Fibroblast of the aortic adventitia (primary cell): ENCODE data around the gene SPDYE16. TPM values are rescaled to one million over a fixed set of nuclear protein-coding genes. Genes with fewer than 3 reads are reported as not detected.
A peak's percentile ranks its signal among the peaks of the same experiment; 100 is the strongest.
"Not testable (repeated sequence)": the region's sequence is repeated elsewhere in the genome, so short reads cannot be mapped to it uniquely, and the experiment has no call there.

Experiments
- DNase-seq: peaks from one replicate; pipeline ENCODE4 v3.0.0-alpha.2; 2010; ENCODE audit warnings: low read depth
- H3K4me3 ChIP-seq: 2 replicates; pipeline ENCODE4 v1.5.1; 2011; ENCODE audit warnings: low read depth, mild to moderate bottlenecking, control low read depth, low read length, moderate library complexity
- total RNA-seq: library from RNA; depleted of rRNA; stranded (reverse); fragments of >200 nt; gene quantifications from 2 replicates; pipeline ENCODE4 v1.2.3, GENCODE V29; 2012; ENCODE audit warnings: low replicate concordance

The SPDYE16 gene
- total RNA-seq, result 0.09 and 0.33 TPM in 2 replicates

- H3K4me3 ChIP-seq, DNase-seq: not testable (repeated sequence)
These were observed at the start of gene SPDYE16 for GRCh38 chr7:76543197-76543596. Gene SPDYE16, minus strand, starts transcription at chr7:76543297. Its CDS starts 1,838 bp downstream, at chr7:76541459.

- DNase-seq, H3K4me3 ChIP-seq: not testable (repeated sequence)
These were observed 49.6 kb upstream of the SPDYE16 start for GRCh38 chr7:76592694-76593093.

GRCh38 chr7:76591602-76592304, 48.7 kb upstream of the SPDYE16 start:
- not testable (repeated sequence) for DNase-seq, H3K4me3 ChIP-seq

- not testable (repeated sequence) for DNase-seq, H3K4me3 ChIP-seq
These were observed 47.9 kb upstream of the SPDYE16 start for GRCh38 chr7:76591033-76591432.

- H3K4me3 ChIP-seq, DNase-seq: not testable (repeated sequence)
These were observed 45.5 kb upstream of the SPDYE16 start for GRCh38 chr7:76588586-76588985.

DNA sequence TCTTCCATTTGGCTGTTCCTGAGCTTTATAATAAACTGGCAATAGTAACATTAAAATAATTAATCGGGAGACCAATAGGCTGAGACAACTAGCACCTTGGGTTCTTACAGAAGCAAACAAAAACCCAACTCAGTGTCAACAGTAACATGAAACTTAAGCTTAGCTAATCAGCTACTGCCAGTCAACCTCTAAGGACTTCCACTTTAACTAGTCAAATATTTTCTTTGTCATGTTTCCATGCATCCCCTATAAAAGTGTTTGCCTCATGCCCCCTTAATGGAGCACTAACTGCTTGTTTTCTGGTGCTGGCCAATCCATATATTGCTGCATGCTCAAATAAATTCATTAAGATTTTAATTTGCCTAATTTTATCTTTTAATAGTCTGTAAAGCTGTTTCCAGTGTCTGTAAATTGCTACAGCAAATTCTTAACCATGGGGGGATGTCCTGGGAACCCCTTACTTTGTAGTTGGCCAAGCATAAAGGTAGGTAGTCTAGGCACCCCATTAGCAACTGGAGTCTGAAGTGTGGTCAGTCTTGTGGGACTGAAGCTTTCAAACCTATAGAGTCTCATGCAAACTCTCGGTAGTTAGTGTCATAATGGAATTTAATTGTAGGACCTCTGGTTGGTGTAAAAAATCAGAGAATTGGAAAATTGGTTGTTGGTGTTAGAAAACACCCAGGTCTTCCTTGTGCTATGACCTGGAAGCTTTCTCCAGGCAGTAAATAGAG, 43.7 kb upstream of the SPDYE16 start:
- not testable (repeated sequence) for H3K4me3 ChIP-seq, DNase-seq

DNA sequence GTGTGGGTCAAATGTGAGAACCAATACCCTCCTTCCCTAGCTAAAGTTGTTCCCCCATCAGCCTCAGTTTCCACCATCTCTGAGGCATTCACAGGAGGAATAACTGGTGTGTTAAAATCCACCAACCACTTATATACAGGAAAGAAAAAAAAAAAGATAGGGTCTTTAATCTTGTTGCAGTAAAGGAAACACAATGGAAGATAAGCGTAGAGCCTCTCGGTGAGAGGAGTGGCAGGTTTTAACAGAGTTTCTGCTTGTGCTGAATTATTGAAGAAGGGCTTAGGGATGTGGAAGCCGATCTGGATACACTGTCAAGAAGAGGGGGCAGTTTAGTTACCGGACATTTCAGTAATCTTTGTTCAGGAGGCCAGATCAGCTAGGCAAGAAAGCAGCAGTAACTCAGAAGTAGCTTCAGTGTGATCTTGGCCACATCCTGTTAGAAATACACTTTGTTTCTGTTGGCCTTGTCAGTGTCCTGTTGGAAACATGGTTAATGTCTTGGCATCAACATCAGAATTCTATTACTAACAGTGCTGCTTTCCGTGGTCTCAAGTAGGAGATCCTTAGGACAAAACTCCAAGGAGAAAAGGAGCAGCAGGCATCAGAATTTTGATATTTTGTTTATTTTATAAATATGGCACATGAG, 40.7 kb upstream of the SPDYE16 start:
- DNase-seq, result peak; percentile 86
- H3K4me3 ChIP-seq, result not testable (repeated sequence)

- DNase-seq, result peak; percentile 88
- H3K4me3 ChIP-seq, result not testable (repeated sequence)
These were observed 39.9 kb upstream of the SPDYE16 start for GRCh38 chr7:76582848-76583631.

DNA sequence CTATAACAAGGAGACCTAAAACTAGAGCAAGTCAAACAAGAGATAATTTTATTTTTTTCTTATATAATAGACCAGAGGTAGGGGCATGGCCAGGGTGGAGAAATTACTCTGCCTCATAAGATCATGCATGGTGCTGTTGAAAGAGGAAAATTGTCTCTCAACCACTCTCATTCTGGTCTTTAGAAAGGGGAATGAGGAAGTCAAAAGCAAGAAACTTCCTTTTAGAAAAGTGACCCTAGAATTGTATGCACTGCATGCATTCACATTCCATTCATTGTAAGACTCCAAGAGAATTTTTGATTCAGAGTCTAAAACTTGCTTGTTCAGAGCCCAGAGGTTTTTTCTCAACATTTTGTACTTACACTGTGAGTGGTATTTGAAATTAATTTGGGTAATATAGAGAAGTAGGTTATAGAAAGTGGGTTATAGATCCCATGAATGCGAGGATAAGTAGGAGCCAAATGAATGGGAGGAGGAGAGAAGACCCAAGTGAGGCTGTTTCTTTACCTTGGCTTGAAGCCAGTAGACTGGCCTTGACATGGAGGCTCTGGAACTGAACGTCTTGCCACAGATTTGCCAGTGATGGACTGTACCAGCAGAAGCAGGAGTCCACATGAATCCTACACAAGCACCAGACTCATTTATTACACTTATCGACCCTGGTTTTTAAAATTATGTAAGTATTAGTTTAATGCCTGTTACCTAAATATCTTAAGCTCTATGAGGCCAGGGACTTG, 33.0 kb upstream of the SPDYE16 start:
- not testable (repeated sequence) for H3K4me3 ChIP-seq
- DNase-seq, result peak; percentile 20

GRCh38 chr7:76575431-76575830, 32.3 kb upstream of the SPDYE16 start:
- not testable (repeated sequence) for H3K4me3 ChIP-seq, DNase-seq

GRCh38 chr7:76572296-76572695, 29.2 kb upstream of the SPDYE16 start:
- not testable (repeated sequence) for H3K4me3 ChIP-seq, DNase-seq

DNA sequence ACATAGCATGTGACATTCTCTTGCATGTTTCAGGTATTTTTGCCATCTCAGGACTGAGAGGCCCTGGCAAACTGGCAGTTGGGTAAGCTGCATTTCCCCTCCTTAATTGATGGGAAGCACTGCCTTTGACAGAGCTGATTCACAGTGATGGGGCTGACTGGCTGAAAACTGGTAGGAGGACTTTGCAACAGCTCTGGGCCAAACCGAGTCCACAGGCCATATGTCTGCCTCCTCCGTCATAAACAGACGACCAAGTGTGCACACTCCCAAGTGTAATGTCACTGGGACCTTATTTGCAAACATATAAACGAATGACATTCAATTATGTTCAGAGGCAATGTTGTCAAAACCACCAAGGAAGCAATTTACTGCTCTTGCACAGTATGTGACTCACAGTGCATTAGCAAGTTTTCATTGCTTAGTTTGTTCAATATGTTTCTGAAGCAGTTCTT, 27.3 kb upstream of the SPDYE16 start:
- peak; percentile 13 for DNase-seq
- H3K4me3 ChIP-seq, result not testable (repeated sequence)

DNA sequence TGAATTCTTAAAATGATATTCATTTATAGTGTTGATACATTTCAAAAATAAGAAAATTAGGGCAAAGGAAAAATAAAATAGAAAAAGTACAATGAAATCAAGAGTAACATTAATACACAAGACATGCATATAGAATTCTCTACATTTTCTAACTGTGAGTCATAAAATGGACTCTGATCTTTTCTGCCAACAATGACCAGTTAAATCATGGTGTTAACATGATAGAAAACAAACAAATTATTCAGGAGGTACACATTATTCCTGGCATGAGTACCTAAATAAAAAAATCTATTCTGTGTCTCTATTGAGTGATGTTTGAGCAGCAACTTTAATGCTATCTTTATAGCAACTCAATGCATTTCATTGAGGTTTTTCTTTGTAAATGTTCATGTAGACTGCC, 25.6 kb upstream of the SPDYE16 start:
- DNase-seq, result peak; percentile 56
- not testable (repeated sequence) for H3K4me3 ChIP-seq

- DNase-seq, H3K4me3 ChIP-seq: not testable (repeated sequence)
These were observed 24.7 kb upstream of the SPDYE16 start for GRCh38 chr7:76567753-76568152.

DNA sequence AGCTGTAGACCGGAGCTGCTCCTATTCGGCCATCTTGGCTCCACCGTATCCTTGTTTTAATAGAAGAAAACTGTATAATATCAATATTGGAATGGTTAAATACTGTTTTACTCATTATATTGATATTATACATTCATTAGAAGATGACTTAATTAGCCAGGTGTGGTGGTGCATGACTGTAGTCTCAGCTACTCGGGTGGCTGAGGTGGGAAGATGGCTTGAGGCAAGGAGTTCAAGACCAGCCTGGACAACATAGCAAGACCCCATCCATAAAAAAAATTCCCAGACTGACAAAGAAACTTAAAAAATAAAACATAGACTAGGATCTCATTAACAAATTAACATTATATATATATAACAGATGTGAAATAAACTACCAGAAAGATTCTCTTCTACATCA, 24.2 kb upstream of the SPDYE16 start:
- DNase-seq, H3K4me3 ChIP-seq: not testable (repeated sequence)

GRCh38 chr7:76565001-76565400, 21.9 kb upstream of the SPDYE16 start:
- not testable (repeated sequence) for DNase-seq, H3K4me3 ChIP-seq

- not testable (repeated sequence) for H3K4me3 ChIP-seq, DNase-seq
These were observed 18.2 kb upstream of the SPDYE16 start for GRCh38 chr7:76561342-76561741.

DNA sequence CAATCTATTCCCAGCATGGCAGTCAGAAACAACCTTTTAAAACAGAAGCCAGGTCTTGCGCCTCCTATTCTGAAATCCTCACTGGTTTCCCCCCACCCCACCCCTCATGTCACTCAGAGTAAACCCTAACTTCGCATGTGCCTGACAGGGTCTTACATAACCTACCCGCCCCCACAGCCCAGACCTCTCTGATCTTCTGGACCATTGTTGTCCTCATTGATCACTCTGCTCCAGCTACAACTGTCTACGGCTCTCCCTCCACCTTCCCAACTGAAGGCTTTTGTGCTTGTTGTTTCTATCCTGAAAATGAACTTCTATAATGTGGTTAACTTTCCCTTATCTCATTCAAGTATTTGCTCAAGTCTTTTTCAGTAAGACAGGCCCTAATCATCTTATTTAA, 17.1 kb upstream of the SPDYE16 start:
- not testable (repeated sequence) for H3K4me3 ChIP-seq, DNase-seq
